Neuronal stem cell (in vitro differentiated cells): ENCODE data around the gene FRRS1L.

Source experiments
- DNase-seq: peaks from one replicate; pipeline ENCODE4 v3.0.0-alpha.2; 2013; ENCODE audit warnings: low spot score
- H2AFZ ChIP-seq: one replicate; pipeline ENCODE4 v1.6.1; 2013; ENCODE audit warnings: mild to moderate bottlenecking, low read length, inconsistent platforms
- H2AK5ac ChIP-seq: 2 replicates; pipeline ENCODE4 v1.6.1; 2013; ENCODE audit warnings: low read depth, mild to moderate bottlenecking, inconsistent platforms, low read length, moderate library complexity, mixed read lengths
- H2BK120ac ChIP-seq: 2 replicates; pipeline ENCODE4 v1.6.1; 2013; ENCODE audit warnings: low read depth, mild to moderate bottlenecking, inconsistent platforms, low read length, moderate library complexity, mixed read lengths
- H2BK12ac ChIP-seq: one replicate; pipeline ENCODE4 v1.6.1; 2013; ENCODE audit warnings: low read length, inconsistent platforms
- H2BK15ac ChIP-seq: 2 replicates; pipeline ENCODE4 v1.6.1; 2013; ENCODE audit warnings: mild to moderate bottlenecking, low read length, inconsistent platforms, mixed read lengths
- H2BK5ac ChIP-seq: one replicate; pipeline ENCODE4 v1.6.1; 2013; ENCODE audit warnings: inconsistent platforms, mild to moderate bottlenecking, low read length, moderate library complexity
- H3K14ac ChIP-seq: one replicate; pipeline ENCODE4 v1.6.1; 2013; ENCODE audit warnings: low read length, inconsistent platforms
- H3K18ac ChIP-seq: 2 replicates; pipeline ENCODE4 v1.6.1; 2013; ENCODE audit warnings: low read length, inconsistent platforms
- H3K23ac ChIP-seq: 2 replicates; pipeline ENCODE4 v1.6.1; 2013; ENCODE audit warnings: low read depth, mild to moderate bottlenecking, mixed read lengths, low read length, inconsistent platforms; ENCODE audit not compliant: poor library complexity
- H3K27ac ChIP-seq: replicated peaks from 3 replicates; pipeline ENCODE4 v1.5.1; 2013; ENCODE audit warnings: low read length, inconsistent platforms
- H3K27me3 ChIP-seq, 3 experiments: 2 replicates each; pipeline ENCODE4 v1.6.1; 2013; ENCODE audit warnings: low read length in 3 of 3, mild to moderate bottlenecking in 2 of 3, inconsistent platforms in 1 of 3, low read depth in 1 of 3, mixed read lengths in 1 of 3, moderate library complexity in 1 of 3; ENCODE audit not compliant: control insufficient read depth in 3 of 3, insufficient read depth in 3 of 3
- H3K36me3 ChIP-seq, 2 donors: replicated peaks in 1 of 2; 2 replicates each; pipeline ENCODE4 v1.6.1; 2013; ENCODE audit warnings: low read length in 2 of 2; ENCODE audit not compliant: control insufficient read depth in 2 of 2, insufficient read depth in 2 of 2
- H3K4ac ChIP-seq: 2 replicates; pipeline ENCODE4 v1.6.1; 2013; ENCODE audit warnings: inconsistent platforms, mild to moderate bottlenecking, low read length, moderate library complexity
- H3K4me1 ChIP-seq, 2 donors: 1 replicate in 1 of 2; 2 replicates in 1 of 2; pipeline ENCODE4 v1.6.1; 2013; ENCODE audit warnings: low read length in 2 of 2, low read depth in 1 of 2; ENCODE audit not compliant: control insufficient read depth in 2 of 2, insufficient read depth in 1 of 2
- H3K4me2 ChIP-seq: one replicate; pipeline ENCODE4 v1.6.1; 2013; ENCODE audit warnings: mild to moderate bottlenecking, low read length, inconsistent platforms; ENCODE audit not compliant: insufficient read depth, poor library complexity, severe bottlenecking
- H3K4me3 ChIP-seq, 2 donors: 2 replicates each; pipeline ENCODE4 v1.5.1; 2013; ENCODE audit warnings: low read length in 2 of 2, mild to moderate bottlenecking in 2 of 2, inconsistent platforms in 1 of 2, moderate library complexity in 1 of 2
- H3K79me1 ChIP-seq: one replicate; pipeline ENCODE4 v1.6.1; 2013; ENCODE audit warnings: low read depth, mild to moderate bottlenecking, inconsistent platforms, low read length, moderate library complexity
- H3K9ac ChIP-seq: one replicate; pipeline ENCODE4 v1.6.1; 2013; ENCODE audit warnings: mild to moderate bottlenecking, low read depth, low read length, inconsistent platforms; ENCODE audit not compliant: poor library complexity
- H3K9me3 ChIP-seq, 2 donors: replicated peaks in 1 of 2; 2 replicates each; pipeline versions ENCODE3 to v1.6.1; 2013; ENCODE audit warnings: low read length in 2 of 2, mild to moderate bottlenecking in 2 of 2, inconsistent platforms in 1 of 2, low read depth in 1 of 2, mixed read lengths in 1 of 2, moderate library complexity in 1 of 2; ENCODE audit not compliant: control insufficient read depth in 2 of 2, insufficient read depth in 1 of 2
- H4K8ac ChIP-seq: one replicate; pipeline ENCODE4 v1.6.1; 2013; ENCODE audit warnings: low read depth, mild to moderate bottlenecking, inconsistent platforms, low read length, moderate library complexity
- H4K91ac ChIP-seq: one replicate; pipeline ENCODE4 v1.6.1; 2013; ENCODE audit warnings: low read length, low read depth, mild to moderate bottlenecking, inconsistent platforms; ENCODE audit not compliant: poor library complexity
- WGBS, 2 donors: extraction: QIAGEN DNeasy Blood & Tissue Kit; methylation state at CpG; one replicate each; pipeline ENCODE4 v1.1.7; 2013; ENCODE audit warnings: missing lambda C conversion rate in 2 of 2, mixed read lengths in 1 of 2; ENCODE audit not compliant: insufficient read length in 2 of 2, insufficient replicate concordance in 1 of 2; ENCODE audit errors: extremely low coverage in 2 of 2; 5-methylcytosine and 5-hydroxymethylcytosine counted together

The FRRS1L gene

DNA sequence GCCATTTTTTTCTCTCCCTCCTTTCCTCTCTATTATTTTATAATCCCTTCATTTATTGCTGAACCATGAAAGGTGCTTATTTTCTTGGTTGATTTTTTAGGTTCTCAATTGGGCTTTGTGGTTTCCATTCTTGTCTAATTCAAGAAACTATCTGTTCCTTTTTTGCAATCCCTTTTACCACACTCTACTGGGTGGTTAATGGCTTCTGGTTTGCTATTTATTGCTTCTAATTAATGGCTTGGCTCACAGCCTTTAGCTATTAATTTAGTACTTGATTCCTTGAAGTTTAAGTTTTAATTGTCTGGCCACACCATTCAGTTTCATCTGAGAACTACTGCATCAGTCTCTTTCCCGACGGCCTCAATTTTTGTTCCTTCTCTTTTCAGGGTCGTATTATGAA lies 5.6 kb downstream of the FRRS1L start:
- H3K9ac ChIP-seq, result no peak overlapping the region
- H3K4me1 ChIP-seq, result peaks cover 5 to 9% of the 10 kb centered on the region in 2 donors
- H2BK5ac ChIP-seq, result no peak overlapping the region
- H3K18ac ChIP-seq, result no peak overlapping the region
- no peaks in the 10 kb centered on the region for H3K36me3 ChIP-seq
- H2AK5ac ChIP-seq, result no peak overlapping the region
- no peak overlapping the region for H4K8ac ChIP-seq
- no peak overlapping the region for H2BK15ac ChIP-seq
- H2BK12ac ChIP-seq, result no peak overlapping the region
- H4K91ac ChIP-seq, result no peak overlapping the region
- no peak overlapping the region for H3K4ac ChIP-seq
- no peaks in the 10 kb centered on the region for H3K79me1 ChIP-seq
- H3K4me3 ChIP-seq, result no peak overlapping the region
- peaks cover 5 to 17% of the 10 kb centered on the region in 2 donors for H3K9me3 ChIP-seq
- no peak overlapping the region for H2BK120ac ChIP-seq
- H3K23ac ChIP-seq, result no peak overlapping the region
- WGBS, 2 donors, result no CpG with 5 or more reads among the region's 3 CpGs
- H3K27me3 ChIP-seq, result peaks cover 0 to 73% (median 6%) of the 10 kb centered on the region in 3 experiments
- no peak overlapping the region for H3K4me2 ChIP-seq
- no peak overlapping the region for H3K27ac ChIP-seq
- no peak overlapping the region for H3K14ac ChIP-seq
- no peak overlapping the region for H2AFZ ChIP-seq
- no peak for DNase-seq

DNA sequence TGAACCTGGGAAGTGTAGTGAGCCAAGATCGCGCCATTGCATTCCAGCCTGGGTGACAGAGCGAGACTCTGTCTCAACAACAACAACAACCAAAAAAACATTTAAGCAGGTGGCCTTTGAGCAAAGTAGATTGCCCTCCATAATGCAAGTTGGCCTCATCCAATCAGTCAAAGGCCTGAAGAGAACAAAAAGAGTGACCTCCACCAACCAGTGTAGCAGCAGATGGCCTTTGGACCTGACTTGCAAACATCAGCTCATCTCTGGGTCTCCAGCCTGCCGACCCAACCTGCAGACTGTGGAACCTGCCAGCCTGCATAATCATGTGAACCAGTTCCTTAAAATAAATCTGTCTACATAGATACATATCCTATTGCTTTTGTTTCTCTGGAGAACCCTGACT lies 7.5 kb downstream of the FRRS1L start:
- no peaks in the 10 kb centered on the region for H3K36me3 ChIP-seq
- H3K18ac ChIP-seq, result no peak overlapping the region
- no peak overlapping the region for H2BK120ac ChIP-seq
- no peak overlapping the region for H2AK5ac ChIP-seq
- H4K8ac ChIP-seq, result no peak overlapping the region
- no peak overlapping the region for H3K14ac ChIP-seq
- H3K4ac ChIP-seq, result no peak overlapping the region
- no peaks in the 10 kb centered on the region for H3K4me1 ChIP-seq
- H3K27me3 ChIP-seq, result peaks cover 0 to 67% (median 6%) of the 10 kb centered on the region in 3 experiments
- H3K4me3 ChIP-seq, result no peak overlapping the region
- H3K4me2 ChIP-seq, result no peak overlapping the region
- DNase-seq, result no peak
- H2BK5ac ChIP-seq, result no peak overlapping the region
- no peak overlapping the region for H3K27ac ChIP-seq
- no peak overlapping the region for H2AFZ ChIP-seq
- no peak overlapping the region for H3K23ac ChIP-seq
- H3K9ac ChIP-seq, result no peak overlapping the region
- no CpG with 5 or more reads among the region's 4 CpGs for WGBS, 2 donors
- H2BK12ac ChIP-seq, result no peak overlapping the region
- no peaks in the 10 kb centered on the region for H3K79me1 ChIP-seq
- H2BK15ac ChIP-seq, result no peak overlapping the region
- H4K91ac ChIP-seq, result no peak overlapping the region
- peaks cover 0 to 8% of the 10 kb centered on the region in 2 donors for H3K9me3 ChIP-seq

DNA sequence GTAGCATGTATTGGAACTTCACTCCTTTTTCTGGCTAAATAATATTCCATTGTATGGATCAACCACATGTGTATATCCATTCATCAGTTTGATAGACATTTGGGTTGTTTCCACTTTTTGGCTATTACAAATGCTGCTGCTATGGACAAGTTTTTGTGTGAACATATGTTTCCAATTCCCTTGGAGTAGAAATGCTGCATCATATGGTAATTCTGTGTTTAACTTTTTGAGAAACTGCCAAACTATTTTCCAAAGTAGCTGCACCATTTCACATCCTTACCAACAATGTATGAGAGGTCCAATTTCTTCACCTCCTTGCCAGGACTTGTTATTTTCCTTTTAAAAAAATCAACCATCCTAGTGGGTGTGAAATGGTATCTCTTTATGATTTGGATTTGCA lies 8.4 kb downstream of the FRRS1L start:
- Histone ChIP-seq H3K79me1 (no peaks in the 10 kb centered on the region), H3K9ac (no peak overlapping the region), H3K23ac (no peak overlapping the region), H3K36me3 (no peaks in the 10 kb centered on the region), H3K4me3 (no peak overlapping the region), H4K91ac (no peak overlapping the region), H3K27me3 (peaks cover 0 to 63% (median 3%) of the 10 kb centered on the region in 3 experiments), H3K4ac (no peak overlapping the region), H2BK12ac (no peak overlapping the region), H2AFZ (no peak overlapping the region), H3K4me2 (no peak overlapping the region), H3K14ac (no peak overlapping the region), H3K27ac (no peak overlapping the region), H2BK5ac (no peak overlapping the region), H2AK5ac (no peak overlapping the region), H4K8ac (no peak overlapping the region), H3K18ac (no peak overlapping the region), H2BK120ac (no peak overlapping the region), H3K4me1 (no peaks in the 10 kb centered on the region), H3K9me3 (peaks cover 0 to 13% of the 10 kb centered on the region in 2 donors), H2BK15ac (no peak overlapping the region)
- no peak for DNase-seq

DNA sequence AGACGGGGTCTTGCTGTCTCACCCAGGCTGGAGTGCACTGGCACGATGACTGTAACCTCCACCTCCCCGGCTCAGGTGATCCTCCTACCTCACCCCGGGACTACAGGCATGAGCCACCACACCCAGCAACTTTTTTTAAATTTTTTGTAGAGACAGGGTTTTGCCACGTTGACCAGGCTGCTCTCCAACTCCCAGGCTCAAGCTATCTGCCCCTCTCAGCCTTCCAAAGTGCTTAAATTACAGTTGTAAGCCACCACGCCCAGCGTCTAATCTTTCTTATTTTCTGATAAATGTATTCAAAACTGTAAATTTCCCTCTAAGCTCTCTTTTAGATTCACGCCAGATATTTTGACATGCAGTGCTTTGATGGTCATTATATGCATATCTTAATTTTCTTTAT lies 10.3 kb downstream of the FRRS1L start:
- Histone ChIP-seq H2BK15ac (no peak overlapping the region), H2BK120ac (no peak overlapping the region), H2BK5ac (no peak overlapping the region), H2BK12ac (no peak overlapping the region), H3K4me2 (no peak overlapping the region), H2AK5ac (no peak overlapping the region), H3K9ac (no peak overlapping the region), H3K18ac (no peak overlapping the region), H3K27me3 (peaks cover 0 to 46% (median 1%) of the 10 kb centered on the region in 3 experiments), H2AFZ (no peak overlapping the region), H3K4ac (no peak overlapping the region), H4K91ac (no peak overlapping the region), H3K23ac (no peak overlapping the region), H4K8ac (no peak overlapping the region), H3K14ac (no peak overlapping the region), H3K4me3 (no peak overlapping the region), H3K27ac (no peak overlapping the region), H3K4me1 (no peaks in the 10 kb centered on the region), H3K9me3 (peaks cover 0 to 16% of the 10 kb centered on the region in 2 donors), H3K79me1 (no peaks in the 10 kb centered on the region), H3K36me3 (no peaks in the 10 kb centered on the region)
- no CpG with 5 or more reads among the region's 8 CpGs for WGBS, 2 donors
- no peak for DNase-seq
